Bone marrow (tissue), 2 donors: ENCODE results near the gene SCAMP1.

Experiments
- DNase-seq, 2 donors: peaks; one replicate each; lab custom pipeline; 2025; lab: John Stamatoyannopoulos, UW

Gene SCAMP1

DNA sequence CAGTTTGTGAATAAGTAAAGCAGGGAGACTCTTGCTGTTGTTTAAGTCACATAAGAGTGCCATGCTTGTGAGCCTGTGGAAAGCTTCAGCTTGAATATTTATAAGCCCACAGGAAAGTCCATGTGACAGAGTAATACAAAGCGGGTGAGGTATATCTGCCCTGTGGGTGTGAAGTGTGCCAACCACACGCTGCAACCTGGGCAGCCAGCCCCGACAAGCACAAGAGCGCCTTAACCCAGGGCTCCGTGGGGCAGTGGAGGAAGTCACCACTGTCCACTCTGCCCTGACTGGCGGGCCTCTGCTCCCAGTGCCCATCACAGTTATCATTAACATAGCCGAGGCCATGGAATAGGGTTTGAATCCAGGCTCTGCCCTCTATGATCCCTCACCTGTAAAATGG lies 132.2 kb downstream of the SCAMP1 start:
- no peak for DNase-seq

DNA sequence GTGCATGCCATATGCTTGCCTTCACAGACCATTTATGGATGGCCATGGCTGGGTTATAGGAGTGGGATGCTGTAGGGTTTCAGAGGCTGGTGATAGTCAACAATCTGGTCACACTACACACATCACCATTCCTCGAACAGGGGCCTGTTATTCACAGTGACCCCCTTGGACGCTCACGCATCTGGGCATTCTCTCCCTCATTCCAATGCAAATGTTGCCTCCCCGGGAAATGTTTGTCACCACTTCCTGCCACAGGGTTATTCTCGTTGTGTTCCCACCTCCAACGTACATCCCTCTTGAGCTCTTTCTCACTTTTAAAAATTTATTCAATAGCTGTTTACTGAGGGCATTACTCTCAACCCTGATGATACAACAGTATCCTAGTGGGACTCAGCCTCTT lies 135.4 kb downstream of the SCAMP1 start:
- DNase-seq = no peak

- DNase-seq = peak in 1 of 2 donors; percentile 3
Measured at GRCh38 chr5:78496373-78496772, 136.0 kb downstream of the SCAMP1 start.

GRCh38 chr5:78497573-78498533 lies 137.4 kb downstream of the SCAMP1 start:
- DNase-seq = peak in 1 of 2 donors; percentile 46

DNA sequence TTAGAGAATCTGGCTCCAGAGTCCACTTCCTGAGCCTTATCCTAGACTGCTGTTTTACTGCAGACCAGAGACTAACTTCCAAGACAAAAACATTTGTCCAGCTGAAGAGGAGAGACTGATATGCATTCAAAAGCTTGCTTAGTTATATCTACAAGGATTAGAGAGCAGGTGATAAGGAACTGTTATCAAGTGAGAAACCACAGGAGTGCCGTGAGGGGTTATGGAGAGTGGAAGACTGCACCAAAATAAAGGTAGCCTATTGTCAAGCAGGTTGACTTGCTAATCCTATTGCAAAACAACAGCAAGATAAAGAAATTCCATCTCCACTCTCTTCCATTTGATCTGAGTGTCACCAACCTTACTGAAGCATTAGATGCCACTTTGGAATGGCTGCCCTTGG lies 139.1 kb downstream of the SCAMP1 start:
- DNase-seq = no peak

DNA sequence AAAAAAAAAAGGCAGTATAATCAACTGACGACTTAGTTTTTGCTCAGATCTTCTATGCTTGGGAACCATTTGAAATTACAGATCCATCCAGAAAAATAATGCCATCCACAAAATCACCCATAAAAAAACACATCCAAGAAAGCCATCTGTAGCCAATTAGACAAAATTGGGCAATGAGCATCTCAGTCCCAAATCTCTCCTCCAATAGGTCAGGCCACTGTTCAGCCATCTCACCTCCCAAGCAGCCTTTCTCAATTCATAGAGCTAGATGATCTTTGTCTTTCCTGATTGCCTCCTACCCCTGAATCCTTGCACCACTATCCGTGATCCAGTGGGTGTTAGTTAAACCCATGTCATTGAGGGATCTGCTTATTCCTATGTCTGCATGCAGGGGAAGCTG lies 139.6 kb downstream of the SCAMP1 start:
- no peak for DNase-seq

DNA sequence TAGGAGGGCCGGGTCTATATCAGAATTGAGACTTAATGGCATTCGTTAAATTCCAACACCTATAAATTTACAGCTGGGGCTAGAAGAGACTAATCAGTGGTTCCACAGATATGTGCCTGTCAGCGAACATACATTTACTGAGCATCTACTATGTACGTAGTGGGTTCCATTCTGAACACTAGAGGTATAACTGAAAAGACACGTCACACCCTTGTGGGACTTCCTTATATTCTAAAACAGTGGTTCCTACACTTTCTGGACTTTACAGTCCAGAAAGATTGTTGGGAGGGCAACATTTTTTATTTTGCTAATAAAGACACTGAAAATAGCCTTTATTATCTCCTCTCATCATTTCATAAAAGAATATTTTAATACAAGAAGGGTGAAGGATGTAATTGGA lies 140.5 kb downstream of the SCAMP1 start:
- DNase-seq = no peak

GRCh38 chr5:78501411-78502352 lies 141.3 kb downstream of the SCAMP1 start:
- DNase-seq = no peak

- no peak for DNase-seq
Measured at GRCh38 chr5:78503958-78504653, 143.7 kb downstream of the SCAMP1 start.

GRCh38 chr5:78504704-78505677 lies 144.6 kb downstream of the SCAMP1 start:
- DNase-seq = peak in 1 of 2 donors; percentile 11

DNA sequence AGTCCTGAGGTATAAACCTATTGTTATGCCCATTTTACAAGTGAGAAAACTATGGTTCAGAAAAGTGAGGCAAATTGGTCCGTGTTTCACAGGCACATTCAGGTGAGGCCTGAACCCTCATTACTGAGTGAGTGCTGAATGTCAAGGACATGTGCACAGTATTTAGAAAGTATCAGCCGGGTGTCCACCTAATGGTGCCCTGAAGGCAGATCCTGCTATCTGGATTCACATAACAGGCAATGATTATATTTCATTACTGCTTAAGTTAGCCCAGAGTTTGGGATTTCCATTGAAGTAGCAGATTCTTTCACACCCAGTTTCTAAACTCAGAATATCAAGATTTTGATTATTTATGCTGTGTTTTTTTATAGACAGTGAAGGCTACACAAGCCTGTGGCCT lies 145.4 kb downstream of the SCAMP1 start:
- no peak for DNase-seq

DNA sequence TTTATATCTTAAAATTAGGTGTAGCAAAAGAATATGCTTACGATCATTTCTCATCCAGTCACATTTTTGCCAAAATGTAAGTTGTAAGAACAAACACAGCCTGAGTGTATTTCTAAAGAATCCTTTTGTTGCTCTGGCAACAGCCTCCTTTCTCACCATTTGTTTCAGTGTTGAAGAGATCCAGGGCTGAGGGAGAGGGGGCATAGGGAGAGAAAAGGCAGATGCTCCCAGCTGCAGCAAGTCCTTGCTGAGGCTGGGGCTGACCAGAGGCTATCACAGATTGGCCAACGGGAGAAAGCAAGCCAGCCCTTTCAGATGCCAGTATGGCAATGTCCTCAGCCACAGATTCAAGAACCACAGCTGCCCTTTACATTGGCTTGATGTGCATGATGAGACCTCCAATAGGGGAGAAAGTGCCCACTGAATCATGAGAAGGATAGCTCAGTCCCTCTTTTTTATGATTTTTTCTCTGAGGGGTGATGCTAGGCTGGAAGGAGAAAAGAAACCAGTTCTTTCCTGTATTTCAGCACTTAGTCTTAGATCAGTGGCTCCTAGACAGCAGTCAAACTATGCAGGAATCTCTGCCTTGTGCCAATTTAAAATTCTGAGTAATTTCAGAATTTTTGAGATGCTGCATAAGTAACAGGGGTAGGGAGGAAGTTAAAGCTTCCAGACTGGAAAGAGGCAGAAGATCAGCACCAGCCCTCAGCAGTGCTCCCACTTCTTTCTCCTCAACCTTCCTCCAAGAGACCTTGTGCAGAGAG lies 146.0 kb downstream of the SCAMP1 start:
- DNase-seq = no peak

GRCh38 chr5:78507531-78507930 lies 147.1 kb downstream of the SCAMP1 start:
- DNase-seq = no peak

- DNase-seq = no peak
Measured at GRCh38 chr5:78508186-78508765, 147.9 kb downstream of the SCAMP1 start.

DNA sequence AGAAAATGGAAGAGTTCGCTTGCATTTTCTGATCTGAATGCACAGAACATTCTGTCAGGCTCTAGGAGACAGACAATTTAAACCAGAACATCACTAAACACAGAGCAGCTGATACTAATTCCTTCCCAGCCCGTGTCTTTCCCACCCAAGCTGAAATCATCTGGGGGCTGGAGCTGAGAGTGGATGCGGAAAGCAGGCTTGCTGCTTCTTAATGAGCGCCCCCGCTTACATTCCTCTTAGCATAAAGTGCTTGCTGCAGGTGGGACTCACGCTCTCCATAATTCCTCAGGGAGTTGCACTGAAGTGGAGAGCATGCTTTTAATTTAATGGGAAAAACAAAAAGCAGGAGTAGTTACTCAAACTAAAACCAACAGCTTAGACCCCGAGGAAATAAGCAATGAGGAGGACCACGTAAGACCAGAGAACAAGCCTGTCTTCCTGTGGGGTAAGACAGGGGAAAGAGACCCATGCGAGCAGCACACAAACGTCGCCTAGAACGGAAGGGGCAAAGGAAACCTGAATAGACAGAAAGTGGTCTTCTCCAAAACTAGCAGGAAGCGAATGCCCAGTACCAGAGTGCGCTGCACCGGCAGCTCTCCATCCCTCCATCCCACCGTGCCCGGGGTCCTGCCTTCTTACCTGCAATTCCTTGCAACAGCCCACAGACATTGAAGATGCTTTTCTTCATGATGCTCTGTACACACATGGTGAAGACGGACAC lies 148.9 kb downstream of the SCAMP1 start:
- DNase-seq = peak in 1 of 2 donors; percentile 20

DNA sequence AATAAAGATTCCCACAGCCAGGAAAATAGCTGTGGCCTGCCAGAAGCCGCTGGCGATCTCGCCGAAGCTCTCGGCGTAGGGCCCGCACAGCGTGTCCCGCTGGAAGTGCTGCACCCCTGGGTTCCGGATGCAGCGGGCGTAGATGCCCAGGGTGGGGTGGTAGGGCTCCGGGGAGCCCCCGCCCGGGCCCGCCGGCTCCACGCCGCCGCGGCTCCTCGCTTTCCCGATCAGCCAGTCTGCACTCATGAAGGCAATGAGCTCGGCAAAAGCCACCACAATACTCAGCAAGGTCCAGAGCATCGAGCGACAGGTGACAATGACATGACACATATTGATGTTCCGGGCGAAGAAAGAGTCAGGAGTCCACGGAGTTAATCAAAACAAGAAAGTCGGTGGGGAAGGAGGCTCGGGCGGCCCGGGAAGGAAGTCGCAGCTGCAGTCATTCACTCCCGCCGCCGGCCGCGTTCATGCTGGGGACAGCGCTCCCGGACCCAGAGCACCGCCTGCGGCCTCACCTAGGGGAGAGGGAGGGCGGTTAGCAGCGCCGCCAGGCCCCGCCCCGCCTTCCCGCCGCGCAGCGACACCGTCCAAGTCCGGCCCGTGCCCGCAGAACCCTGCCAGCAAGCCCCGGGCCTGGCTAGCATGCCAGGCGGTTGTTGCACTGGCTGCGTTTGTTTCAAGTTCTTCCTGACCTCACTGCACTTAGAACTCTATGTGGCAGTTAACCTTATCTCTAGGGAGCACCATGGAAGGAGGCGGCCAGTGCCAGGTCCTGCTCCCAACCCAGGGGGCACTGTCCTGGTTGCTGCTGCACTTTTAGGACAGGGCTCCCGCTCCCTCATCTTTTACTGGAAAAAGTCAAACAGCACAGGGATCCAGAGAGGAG lies 149.7 kb downstream of the SCAMP1 start:
- peak in 1 of 2 donors; percentile 42 for DNase-seq

GRCh38 chr5:78511121-78511906 lies 150.9 kb downstream of the SCAMP1 start:
- DNase-seq = peak in 1 of 2 donors; percentile 80
